ENCODE results near the gene RGS1.

GRCh38 chr1:192554904-192555303, 20.7 kb upstream of the RGS1 start:
- no peak for TF ChIP-seq CTCF (IDR thresholded peaks at IDR 0.05)
- TF ChIP-seq POLR2AphosphoS5 (IDR thresholded peaks at IDR 0.05) = no peak

Measured in gastroesophageal sphincter (tissue), 3 donors.